GM23248 (cell line): ENCODE data around the gene EEA1. TPM values are rescaled to one million over a fixed set of nuclear protein-coding genes. Genes with fewer than 3 reads are reported as not detected.
A peak's percentile ranks its signal among the peaks of the same experiment; 100 is the strongest.

Experiments
- DNase-seq: peaks from one replicate; pipeline ENCODE4 v3.0.0-alpha.2; 2015
- H2AFZ ChIP-seq: fragments of 200-600 bp; sonication (generic); 2 replicates; pipeline ENCODE4 v1.6.1; 2016; ENCODE audit warnings: antibody characterized with exemption
- H3F3A ChIP-seq: fragments of 200-600 bp; sonication (generic); 2 replicates; pipeline ENCODE4 v1.6.1; 2016; ENCODE audit warnings: mild to moderate bottlenecking, antibody characterized with exemption, mixed run types; ENCODE audit not compliant: insufficient read depth
- H3K27ac ChIP-seq: fragments of 200-600 bp; sonication (generic); 2 replicates; pipeline ENCODE4 v1.5.1; 2016; ENCODE audit warnings: mild to moderate bottlenecking
- H3K27me3 ChIP-seq: fragments of 200-600 bp; sonication (generic); replicated peaks from 2 replicates; pipeline ENCODE4 v1.6.1; 2016; ENCODE audit warnings: mild to moderate bottlenecking; ENCODE audit not compliant: insufficient read depth
- H3K36me3 ChIP-seq: fragments of 200-600 bp; sonication (generic); 2 replicates; pipeline ENCODE4 v1.6.1; 2016; ENCODE audit warnings: low read depth, mild to moderate bottlenecking
- H3K4me1 ChIP-seq: fragments of 200-600 bp; sonication (generic); 2 replicates; pipeline ENCODE4 v1.6.1; 2016; ENCODE audit warnings: mild to moderate bottlenecking; ENCODE audit not compliant: insufficient read depth
- H3K4me2 ChIP-seq: fragments of 200-600 bp; sonication (generic); one replicate; pipeline ENCODE4 v1.6.1; 2016; ENCODE audit warnings: mild to moderate bottlenecking; ENCODE audit not compliant: unreplicated experiment
- H3K4me3 ChIP-seq: fragments of 200-600 bp; sonication (generic); 2 replicates; pipeline ENCODE4 v1.5.1; 2016; ENCODE audit warnings: mild to moderate bottlenecking
- H3K79me2 ChIP-seq: fragments of 200-600 bp; sonication (generic); 2 replicates; pipeline ENCODE4 v1.6.1; 2016; ENCODE audit warnings: mild to moderate bottlenecking; ENCODE audit not compliant: insufficient read depth
- H3K9ac ChIP-seq: fragments of 200-600 bp; sonication (generic); 2 replicates; pipeline ENCODE4 v1.6.1; 2016; ENCODE audit warnings: mild to moderate bottlenecking
- H3K9me2 ChIP-seq: fragments of 200-600 bp; sonication (generic); 2 replicates; pipeline ENCODE4 v1.6.1; 2016; ENCODE audit warnings: mixed run types, mild to moderate bottlenecking, moderate library complexity; ENCODE audit not compliant: insufficient read depth
- H3K9me3 ChIP-seq: fragments of 200-600 bp; sonication (generic); one replicate; pipeline ENCODE4 v1.6.1; 2017; ENCODE audit warnings: low read depth
- H4K20me1 ChIP-seq: fragments of 200-600 bp; sonication (generic); 2 replicates; pipeline ENCODE4 v1.6.0; 2016; ENCODE audit not compliant: insufficient read depth
- EZH2 ChIP-seq: fragments of 200-600 bp; sonication (generic); IDR thresholded peaks from 2 replicates; pipeline ENCODE4 v1.6.1; 2018; ENCODE audit warnings: antibody characterized with exemption, mild to moderate bottlenecking; ENCODE audit not compliant: insufficient read depth, poor library complexity, severe bottlenecking
- EZH2phosphoT487 ChIP-seq: fragments of 200-600 bp; sonication (generic); IDR thresholded peaks from 2 replicates; pipeline ENCODE4 v1.6.1; 2018; ENCODE audit warnings: antibody characterized with exemption, moderate library complexity, mild to moderate bottlenecking, low read depth; ENCODE audit not compliant: insufficient read depth
- WGBS, 2 experiments: methylation state at CpG; one replicate each; pipeline ENCODE4 v1.1.6; 2015 to 2017; ENCODE audit warnings: low lambda C conversion rate in 2 of 2, low coverage in 1 of 2; ENCODE audit errors: missing lambda C conversion rate in 2 of 2; 5-methylcytosine and 5-hydroxymethylcytosine counted together
- in situ Hi-C: fragments of 300-500 bp; cut with MboI; formaldehyde crosslinking; loops from 2 replicates; pipeline ENCODE4 v1.15.0; 2020
- polyA plus RNA-seq: library from polyadenylated mRNA; unstranded; fragments of >200 nt; fragmentation: Nextera tagmentation; extraction: Ambion mirVana; gene quantifications from 2 replicates; pipeline ENCODE4 v1.2.1, GENCODE V29; 2016
- total RNA-seq: library from RNA; depleted of rRNA; stranded (reverse); fragments of >200 nt; shearing (Covaris generic); gene quantifications from 2 replicates; pipeline ENCODE4 v1.2.3, GENCODE V29; 2014

The EEA1 gene
- total and polyA plus RNA-seq, 2 experiments from 2014 or later, result 17.8 to 55.7 TPM

GRCh38 chr12:92929983-92930382 lies 888 bp upstream of the EEA1 start:
- WGBS, 2 experiments, result 3% methylated on average over 9 of the region's 9 CpGs
- in situ Hi-C loops, result no loop called here
- no peak for TF ChIP-seq EZH2phosphoT487
- TF ChIP-seq EZH2, result no peak
- H3K79me2 ChIP-seq, result peaks cover 34% of the 10 kb centered on the region
- DNase-seq, result no peak
- no peaks in the 10 kb centered on the region for H3K36me3 ChIP-seq
- peak overlapping the region; percentile 89 for H3K27ac ChIP-seq
- peak overlapping the region; percentile 83 for H3K4me3 ChIP-seq
- H3K9me2 ChIP-seq, result no peaks in the 10 kb centered on the region
- H3K9ac ChIP-seq, result peak overlapping the region; percentile 95
- H3K4me1 ChIP-seq, result peaks cover 27% of the 10 kb centered on the region
- no peaks in the 10 kb centered on the region for H3K9me3 ChIP-seq
- H3F3A ChIP-seq, result peaks cover 42% of the 10 kb centered on the region
- no peaks in the 10 kb centered on the region for H3K27me3 ChIP-seq
- peak overlapping the region; percentile 84 for H2AFZ ChIP-seq
- peak overlapping the region; percentile 85 for H3K4me2 ChIP-seq
- peaks cover 4% of the 10 kb centered on the region; the same call in 1 of the 2 replicates for H4K20me1 ChIP-seq

- peaks cover 32% of the 10 kb centered on the region for H3K4me1 ChIP-seq
- H3K9me2 ChIP-seq, result no peaks in the 10 kb centered on the region
- peak overlapping the region; percentile 83 for H3K4me3 ChIP-seq
- DNase-seq, result peak; percentile 75
- peaks cover 4% of the 10 kb centered on the region; the same call in 1 of the 2 replicates for H4K20me1 ChIP-seq
- H3K9ac ChIP-seq, result peak overlapping the region; percentile 95
- no peaks in the 10 kb centered on the region for H3K27me3 ChIP-seq
- H3K4me2 ChIP-seq, result peak overlapping the region; percentile 100
- H2AFZ ChIP-seq, result peak overlapping the region; percentile 75
- no peaks in the 10 kb centered on the region for H3K9me3 ChIP-seq
- H3F3A ChIP-seq, result peaks cover 42% of the 10 kb centered on the region
- in situ Hi-C loops, result no loop called here
- no peaks in the 10 kb centered on the region for H3K36me3 ChIP-seq
- TF ChIP-seq EZH2 (no peak), EZH2phosphoT487 (no peak)
- peaks cover 49% of the 10 kb centered on the region for H3K79me2 ChIP-seq
- peak overlapping the region; percentile 89 for H3K27ac ChIP-seq
- WGBS, 2 experiments, result 1 to 2% methylated on average over 9 to 41 of the region's 49 CpGs
Observed at GRCh38 chr12:92928421-92928961, 604 bp downstream of the EEA1 start.

- peaks cover 57% of the 10 kb centered on the region for H3K79me2 ChIP-seq
- H3K9ac ChIP-seq, result peak overlapping the region; percentile 95
- peak overlapping the region; percentile 100 for H3K4me2 ChIP-seq
- in situ Hi-C loops, result no loop called here
- peaks cover 4% of the 10 kb centered on the region; the same call in 1 of the 2 replicates for H4K20me1 ChIP-seq
- TF ChIP-seq EZH2phosphoT487 (no peak), EZH2 (no peak)
- H3K4me3 ChIP-seq, result peak overlapping the region; percentile 83
- H3K27me3 ChIP-seq, result no peaks in the 10 kb centered on the region
- no peaks in the 10 kb centered on the region for H3K9me3 ChIP-seq
- DNase-seq, result peak; percentile 88
- no peaks in the 10 kb centered on the region for H3K36me3 ChIP-seq
- H3K27ac ChIP-seq, result peak overlapping the region; percentile 89
- H2AFZ ChIP-seq, result peak overlapping the region; percentile 75
- H3K9me2 ChIP-seq, result no peaks in the 10 kb centered on the region
- H3K4me1 ChIP-seq, result peaks cover 34% of the 10 kb centered on the region
- WGBS, 2 experiments, result 0 to 2% methylated on average over 7 of the region's 7 CpGs
- H3F3A ChIP-seq, result peaks cover 42% of the 10 kb centered on the region
Observed at GRCh38 chr12:92927436-92928281, 1.4 kb downstream of the EEA1 start.

GRCh38 chr12:92927055-92927435 lies 2.0 kb downstream of the EEA1 start:
- peaks cover 40% of the 10 kb centered on the region for H3K4me1 ChIP-seq
- H3K36me3 ChIP-seq, result no peaks in the 10 kb centered on the region
- peak overlapping the region; percentile 95 for H3K9ac ChIP-seq
- peaks cover 63% of the 10 kb centered on the region for H3K79me2 ChIP-seq
- no peak for TF ChIP-seq EZH2
- TF ChIP-seq EZH2phosphoT487, result no peak
- peak; percentile 72 for DNase-seq
- H3K4me3 ChIP-seq, result peak overlapping the region; percentile 83
- WGBS, 2 experiments, result 1 to 2% methylated on average over 4 of the region's 4 CpGs
- in situ Hi-C loops, result no loop called here
- H3K9me2 ChIP-seq, result no peaks in the 10 kb centered on the region
- peak overlapping the region; percentile 89 for H3K27ac ChIP-seq
- H4K20me1 ChIP-seq, result peaks cover 4% of the 10 kb centered on the region
- H3K4me2 ChIP-seq, result peak overlapping the region; percentile 100
- H3K27me3 ChIP-seq, result no peaks in the 10 kb centered on the region
- peaks cover 42% of the 10 kb centered on the region for H3F3A ChIP-seq
- H3K9me3 ChIP-seq, result no peaks in the 10 kb centered on the region
- H2AFZ ChIP-seq, result no peak overlapping the region
